GM19468 (cell line): ENCODE measurements around the gene SNX27.

Experiments used
- ATAC-seq: cut with Tn5 transposase; IDR thresholded peaks from one replicate; pipeline ENCODE4 v1.9.1; 2021; ENCODE audit warnings: mild to moderate bottlenecking, moderate library complexity, moderate number of reproducible peaks; ENCODE audit not compliant: unreplicated experiment; ENCODE audit errors: extremely low read depth

The SNX27 gene

GRCh38 chr1:151611832-151612500 is at the start of gene SNX27:
TSS of gene SNX27 (plus strand) at chr1:151612050. CDS start at chr1:151612202, 152 bp downstream.
- ATAC-seq, result peak; percentile 21

GRCh38 chr1:151562661-151563060 is 49.2 kb upstream of the SNX27 start:
- ATAC-seq, result no peak

GRCh38 chr1:151563376-151563775 is 48.5 kb upstream of the SNX27 start:
- no peak for ATAC-seq

- no peak for ATAC-seq
Measured at GRCh38 chr1:151565502-151566189, 46.2 kb upstream of the SNX27 start.

- ATAC-seq, result no peak
Measured at GRCh38 chr1:151568626-151569088, 43.2 kb upstream of the SNX27 start.

GRCh38 chr1:151570819-151571218 is 41.0 kb upstream of the SNX27 start:
- ATAC-seq, result no peak

GRCh38 chr1:151574575-151575529 is 37.0 kb upstream of the SNX27 start:
- no peak for ATAC-seq

- ATAC-seq, result no peak
Measured at GRCh38 chr1:151577173-151577572, 34.7 kb upstream of the SNX27 start.

- ATAC-seq, result no peak
Measured at GRCh38 chr1:151578941-151579340, 32.9 kb upstream of the SNX27 start.

GRCh38 chr1:151579436-151580225 is 32.2 kb upstream of the SNX27 start:
- no peak for ATAC-seq

- no peak for ATAC-seq
Measured at GRCh38 chr1:151581451-151581850, 30.4 kb upstream of the SNX27 start.

- no peak for ATAC-seq
Measured at GRCh38 chr1:151581921-151582320, 29.9 kb upstream of the SNX27 start.

- ATAC-seq, result no peak
Measured at GRCh38 chr1:151583796-151584195, 28.1 kb upstream of the SNX27 start.

- ATAC-seq, result no peak
Measured at GRCh38 chr1:151584278-151584677, 27.6 kb upstream of the SNX27 start.

GRCh38 chr1:151584780-151585179 is 27.1 kb upstream of the SNX27 start:
- no peak for ATAC-seq

GRCh38 chr1:151585622-151586021 is 26.2 kb upstream of the SNX27 start:
- no peak for ATAC-seq

- ATAC-seq, result no peak
Measured at GRCh38 chr1:151590961-151591360, 20.9 kb upstream of the SNX27 start.

- no peak for ATAC-seq
Measured at GRCh38 chr1:151593730-151594129, 18.1 kb upstream of the SNX27 start.

- ATAC-seq, result no peak
Measured at GRCh38 chr1:151594143-151594625, 17.7 kb upstream of the SNX27 start.
